Retina (tissue), 1 donor: ENCODE results near the gene SPACA1.
A peak's percentile ranks its signal among the peaks of the same experiment; 100 is the strongest.
"Not testable (repeated sequence)": the region's sequence is repeated elsewhere in the genome, so short reads cannot be mapped to it uniquely, and the experiment has no call there.

Source experiments
- DNase-seq: peaks from one replicate; pipeline ENCODE4 v3.0.0-alpha.2; 2016

The SPACA1 gene, protein sequence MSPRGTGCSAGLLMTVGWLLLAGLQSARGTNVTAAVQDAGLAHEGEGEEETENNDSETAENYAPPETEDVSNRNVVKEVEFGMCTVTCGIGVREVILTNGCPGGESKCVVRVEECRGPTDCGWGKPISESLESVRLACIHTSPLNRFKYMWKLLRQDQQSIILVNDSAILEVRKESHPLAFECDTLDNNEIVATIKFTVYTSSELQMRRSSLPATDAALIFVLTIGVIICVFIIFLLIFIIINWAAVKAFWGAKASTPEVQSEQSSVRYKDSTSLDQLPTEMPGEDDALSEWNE

DNA sequence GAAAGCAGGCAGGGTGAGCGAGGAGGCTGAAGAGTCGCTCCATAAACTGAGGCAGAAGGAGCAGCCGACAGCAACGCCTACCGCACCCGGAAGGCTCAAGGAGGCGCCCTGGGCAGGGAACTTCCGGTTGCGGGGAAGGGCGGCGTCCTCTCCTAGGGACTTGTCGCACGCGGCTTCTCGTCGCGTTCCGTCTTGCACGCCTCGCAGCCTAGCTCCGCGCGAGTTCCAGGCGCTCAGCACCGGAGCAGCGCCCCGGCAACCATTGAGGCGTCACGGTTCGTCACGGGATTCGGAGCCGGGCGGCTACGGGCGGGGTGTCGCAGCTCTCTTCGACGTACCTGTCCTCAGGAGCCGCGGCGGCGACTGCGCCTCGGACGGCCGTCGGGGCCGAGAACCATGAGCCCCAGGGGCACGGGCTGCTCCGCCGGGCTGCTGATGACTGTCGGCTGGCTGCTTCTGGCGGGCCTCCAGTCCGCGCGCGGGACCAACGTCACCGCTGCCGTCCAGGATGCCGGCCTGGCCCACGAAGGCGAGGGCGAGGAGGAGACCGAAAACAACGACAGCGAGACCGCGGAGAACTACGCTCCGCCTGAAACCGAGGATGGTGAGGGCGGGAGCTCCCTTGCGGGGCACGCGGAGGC is at the start of gene SPACA1:
TSS of gene SPACA1 (plus strand) at position 332 of the 641 bp plus-strand sequence. CDS start at position 397, 65 bp downstream.
- DNase-seq: no peak

DNA sequence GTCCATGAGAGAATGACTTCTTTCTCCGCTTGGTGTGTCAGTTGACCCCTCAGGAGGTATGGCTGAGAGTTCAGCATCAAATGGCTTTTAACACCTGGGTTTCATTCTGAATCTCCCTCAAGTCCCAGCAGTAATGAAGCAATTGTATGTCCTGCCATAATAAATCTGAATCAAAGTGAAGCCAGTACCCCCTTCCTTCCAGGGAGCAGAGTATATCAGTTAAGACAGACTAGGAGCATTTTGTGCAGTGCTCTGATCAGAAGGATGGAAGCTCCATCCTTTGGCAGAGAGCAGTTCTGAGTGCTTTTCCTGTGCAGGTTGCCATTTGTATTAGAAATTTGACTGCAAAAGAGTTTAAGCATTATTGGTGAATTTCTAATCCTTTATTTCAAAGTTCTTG is 46.9 kb upstream of the SPACA1 start:
- DNase-seq: peak; percentile 51

GRCh38 chr6:88001279-88001678 is 46.4 kb upstream of the SPACA1 start:
- not testable (repeated sequence) for DNase-seq

DNA sequence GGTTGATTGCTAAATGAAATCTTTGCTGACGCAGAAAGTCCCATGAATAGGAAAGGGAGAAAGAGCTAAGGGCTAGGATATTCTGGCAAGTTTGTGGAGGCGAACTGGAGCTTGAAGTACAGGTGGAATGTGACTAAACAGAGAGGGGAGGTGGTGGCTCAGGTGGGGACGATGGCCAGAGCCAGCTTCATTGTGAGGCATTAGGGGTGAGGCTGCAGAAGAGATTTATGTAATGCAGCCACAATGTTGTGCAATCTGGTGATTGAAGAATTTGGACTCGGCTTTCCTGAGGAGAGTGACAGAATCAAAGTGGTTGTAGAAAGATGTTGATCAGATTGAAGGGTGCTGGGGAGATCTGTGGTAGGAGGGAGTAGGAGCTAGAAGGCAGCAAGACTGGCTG is 42.9 kb upstream of the SPACA1 start:
- no peak for DNase-seq

- no peak for DNase-seq
These were observed 41.1 kb upstream of the SPACA1 start for GRCh38 chr6:88006557-88006956.

- no peak for DNase-seq
These were observed 39.2 kb upstream of the SPACA1 start for GRCh38 chr6:88008411-88008810.

- DNase-seq: no peak
These were observed 38.8 kb upstream of the SPACA1 start for GRCh38 chr6:88008831-88009231.

DNA sequence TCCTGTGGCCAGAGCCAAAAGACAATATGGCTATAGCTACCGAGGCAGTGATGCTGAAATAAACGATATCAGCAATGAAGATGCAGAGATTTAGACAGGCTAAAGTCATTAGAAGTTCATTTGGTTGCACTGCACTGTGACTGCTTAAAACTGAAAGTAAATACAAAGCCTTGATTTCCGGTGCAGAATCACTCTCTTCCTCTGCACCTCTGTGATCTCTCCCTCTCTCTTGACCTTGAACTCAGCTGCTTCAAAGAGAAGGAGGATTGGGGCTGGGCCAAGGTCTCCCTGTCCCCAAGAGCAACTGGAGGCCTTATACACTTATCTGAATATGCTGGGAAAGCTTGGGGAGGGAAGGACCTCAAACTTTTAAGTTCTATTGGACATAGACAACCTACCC is 34.6 kb upstream of the SPACA1 start:
- no peak for DNase-seq

DNA sequence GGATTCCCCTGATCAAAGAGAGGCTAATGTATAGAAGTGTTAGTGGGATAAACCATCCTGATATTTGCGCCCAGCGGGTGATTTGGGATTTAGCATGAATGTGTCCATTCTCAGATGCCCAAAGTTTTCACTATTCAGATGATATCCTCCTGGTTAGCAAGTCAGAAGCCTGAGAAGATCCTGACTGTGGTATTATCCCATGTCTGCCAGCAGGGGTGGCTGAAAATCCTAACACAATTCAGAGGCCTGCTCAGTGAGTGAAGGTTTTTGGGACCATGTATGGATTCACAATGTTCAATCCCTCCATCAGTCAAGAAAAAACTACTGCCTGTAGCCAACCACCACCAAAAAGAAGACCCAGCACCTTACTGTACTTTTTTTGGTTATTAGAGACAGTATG is 34.1 kb upstream of the SPACA1 start:
- DNase-seq: no peak

DNA sequence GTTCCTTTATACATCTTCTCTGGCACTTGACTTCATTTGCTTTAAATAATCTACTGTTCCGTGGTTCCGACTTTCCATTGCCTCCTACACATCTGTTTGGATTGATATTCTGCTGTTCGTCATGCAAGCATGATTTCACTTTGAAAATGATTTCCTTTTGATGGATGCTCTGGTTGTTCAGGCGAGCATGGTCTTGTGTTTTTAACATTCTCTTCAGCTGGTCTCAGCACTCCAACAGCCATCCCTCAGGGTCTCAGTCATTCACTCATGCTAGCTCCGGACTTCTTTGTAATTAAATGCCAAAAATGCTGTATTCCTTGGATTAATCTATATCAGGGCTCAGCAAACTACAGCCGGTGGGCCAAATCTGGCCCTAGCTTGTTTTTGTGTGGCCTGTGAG is 27.2 kb upstream of the SPACA1 start:
- no peak for DNase-seq

DNA sequence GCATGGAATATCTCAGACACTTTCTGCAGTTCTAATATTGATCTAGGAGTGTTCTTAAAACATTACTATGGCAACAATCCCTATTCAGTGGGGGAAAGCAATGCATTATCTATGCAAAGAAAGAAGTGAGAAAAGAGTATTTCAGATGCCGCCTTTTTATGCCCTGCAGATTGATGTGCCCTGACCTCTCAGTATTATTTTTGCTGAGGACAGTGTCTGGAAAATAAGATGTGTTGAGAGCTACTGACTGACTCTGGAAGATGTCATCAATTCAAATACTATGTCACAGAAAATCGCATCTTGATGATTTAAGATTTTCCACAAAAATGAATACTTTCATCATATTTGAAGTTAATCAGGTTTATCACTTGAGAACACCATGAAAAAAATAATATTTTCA is 22.9 kb upstream of the SPACA1 start:
- no peak for DNase-seq

DNA sequence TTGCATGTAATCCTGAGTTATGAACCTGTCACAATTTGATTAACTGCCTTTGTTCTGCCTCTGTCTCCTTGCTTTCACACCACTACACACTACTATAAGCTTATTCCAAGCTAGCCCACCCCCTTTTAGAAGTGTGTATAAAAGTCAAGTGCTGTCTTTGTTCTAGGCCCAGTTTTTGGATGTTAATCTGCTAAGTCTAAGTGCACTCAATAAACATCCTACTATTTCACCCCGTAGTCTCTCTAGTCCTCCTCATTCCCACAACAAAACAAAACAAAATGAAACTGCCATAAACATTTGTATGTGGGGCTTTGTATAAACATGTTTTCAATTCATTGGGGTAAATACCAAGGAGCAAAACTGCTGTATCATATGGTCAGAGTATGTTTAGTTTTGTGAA is 16.1 kb upstream of the SPACA1 start:
- DNase-seq: no peak

- no peak for DNase-seq
These were observed 3.1 kb upstream of the SPACA1 start for GRCh38 chr6:88044530-88044929.

GRCh38 chr6:88045521-88046136 is 2.0 kb upstream of the SPACA1 start:
- DNase-seq: no peak

DNA sequence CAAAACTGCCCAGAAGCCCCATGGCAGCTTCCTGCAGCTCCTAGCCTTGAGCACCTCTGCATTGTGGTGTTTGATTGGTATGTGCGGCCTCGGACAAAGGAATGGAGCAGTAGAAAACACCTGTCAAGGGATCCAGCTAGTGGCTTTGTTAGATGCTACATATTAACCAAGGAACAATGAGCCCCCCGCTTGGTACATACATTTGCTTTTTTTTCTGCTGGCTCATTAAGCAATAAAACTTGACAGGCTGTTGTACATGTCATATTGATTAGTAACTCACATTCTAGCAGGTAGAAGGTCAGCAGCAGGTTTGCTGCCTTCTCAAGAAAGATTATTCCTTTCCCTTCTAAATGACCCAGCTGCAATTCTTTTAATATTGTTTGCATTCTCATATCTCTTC is 937 bp downstream of the SPACA1 start:
- DNase-seq: peak; percentile 16

GRCh38 chr6:88050140-88050818 is 2.6 kb downstream of the SPACA1 start:
- no peak for DNase-seq

- DNase-seq: no peak
These were observed 11.6 kb downstream of the SPACA1 start for GRCh38 chr6:88059191-88059590.

- DNase-seq: no peak
These were observed 14.7 kb downstream of the SPACA1 start for GRCh38 chr6:88062376-88062775.

DNA sequence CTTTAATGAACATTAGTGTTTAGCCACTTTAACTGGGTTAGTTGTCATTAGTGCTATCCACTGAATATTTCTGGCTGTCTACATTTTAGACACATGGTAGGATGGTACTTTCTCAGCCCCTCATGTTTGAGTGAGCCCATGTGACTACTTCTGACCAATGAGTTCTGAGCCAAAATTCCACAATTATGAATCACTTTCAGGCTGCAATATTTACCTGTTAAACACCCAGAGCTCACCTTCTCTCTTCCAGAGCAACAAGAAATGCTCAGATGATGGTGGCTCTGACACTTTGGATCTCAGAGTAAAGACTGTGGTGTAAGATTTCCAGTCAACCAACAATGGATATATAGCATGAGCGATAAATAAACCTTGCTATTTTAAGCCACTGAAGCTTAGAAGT is 24.8 kb downstream of the SPACA1 start:
- DNase-seq: no peak

- no peak for DNase-seq
These were observed 27.1 kb downstream of the SPACA1 start for GRCh38 chr6:88074791-88075190.

DNA sequence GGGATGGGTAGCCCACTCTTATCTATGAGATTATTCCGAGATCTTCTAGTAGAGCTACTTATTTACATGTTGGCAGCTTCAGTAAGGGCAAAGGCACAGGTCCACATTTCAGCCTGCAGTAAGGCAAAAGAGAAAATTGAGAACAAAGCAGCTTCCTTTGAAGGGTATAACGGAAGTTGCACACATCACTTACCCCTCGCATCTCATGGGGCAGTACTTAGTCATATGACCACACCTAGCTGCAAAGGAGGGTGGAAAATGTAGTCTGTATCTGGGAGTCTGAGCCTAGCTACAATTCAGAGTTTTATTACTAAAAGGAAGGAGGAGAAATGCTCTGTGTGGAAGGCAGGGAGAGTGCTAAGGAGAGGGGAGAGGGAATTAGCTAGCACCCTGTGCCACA is 29.7 kb downstream of the SPACA1 start:
- DNase-seq: no peak

- DNase-seq: no peak
These were observed 39.2 kb downstream of the SPACA1 start for GRCh38 chr6:88086792-88087191.

GRCh38 chr6:88089708-88090107 is 42.1 kb downstream of the SPACA1 start:
- no peak for DNase-seq
